Measurements from ENCODE around the gene FAXDC2. TPM values are rescaled to one million over a fixed set of nuclear protein-coding genes. Genes with fewer than 3 reads are reported as not detected.

The FAXDC2 gene
- total and polyA plus RNA-seq, 9 of the 15 experiments (the other 6 are each of a cell fraction or from before 2014, with no cell fraction given): 2.4 to 30.0 (median 9.9) TPM

GRCh38 chr5:154840435-154841272 is 9.7 kb downstream of the FAXDC2 start:
- Histone ChIP-seq H3K9me3 (replicated peaks; ENCODE audit: control insufficient read depth, insufficient read depth, low read depth, low read length) (no peaks in the 10 kb centered on the region), H3K27ac (ENCODE audit: extremely low read depth, low read depth, low read length) (peak overlapping the region; percentile 78), H3K4me2 (ENCODE audit: insufficient read depth, low read length) (peak overlapping the region; percentile 74), H3K36me3 (ENCODE audit: control insufficient read depth, insufficient read depth, low read length) (no peaks in the 10 kb centered on the region), H3K79me2 (ENCODE audit: control insufficient read depth, insufficient read depth, low read length) (no peaks in the 10 kb centered on the region), H3K9ac (ENCODE audit: insufficient read depth in 1 of 2, low read depth in 2 of 2, low read length in 2 of 2) (peak overlapping the region; percentile 46 to 80; a peak in 3 of 4 replicates), H2AFZ (ENCODE audit: low read depth, low read length) (peak overlapping the region; percentile 82), H3K27me3 (ENCODE audit: control insufficient read depth in 2 of 2, insufficient read depth in 2 of 2, low read length in 2 of 2) (no peaks in the 10 kb centered on the region), H3K4me1 (replicated peaks in 1 of 2; ENCODE audit: control insufficient read depth in 2 of 2, insufficient read depth in 2 of 2, low read length in 2 of 2) (peaks cover 33 to 50% of the 10 kb centered on the region in 2 experiments), H4K20me1 (replicated peaks; ENCODE audit: control insufficient read depth, insufficient read depth, low read length) (no peaks in the 10 kb centered on the region), H3K9me1 (ENCODE audit: control insufficient read depth, insufficient read depth, low read length) (no peaks in the 10 kb centered on the region), H3K4me3 (no peak overlapping the region)
- ChIA-PET CTCF (ENCODE audit: low intra/inter-chr PET ratio) (no interaction called here), POLR2A (interaction anchor here (0.6 to 2.0 kb wide), 11 partner anchors 8 to 411 kb away, joined by 3 to 20 read pairs (median 3); partner anchors contain the start of gene CNOT8)
- DNase-seq (ENCODE audit: extremely low read depth in 1 of 4, low spot score in 3 of 4) (peak; percentile 77 to 89 (median 84)), FAIRE-seq (peak; percentile 93), ATAC-seq (peak; percentile 88)
- 1% methylated on average over 6 of the region's 6 CpGs for WGBS (ENCODE audit: insufficient coverage, low coverage, missing lambda C conversion rate)
- intact Hi-C loops (cut with micrococcal nuclease) (no loop called here), in situ Hi-C loops (cut with MboI) (no loop called here)
- BruUV-seq (replicated peaks): no TSS peak
- peak; percentile 33; the same call in 1 of the 2 replicates for TF ChIP-seq SIN3B (IDR thresholded peaks at IDR 0.05; ENCODE audit: low read depth)
- TF ChIP-seq ARNT (IDR thresholded peaks at IDR 0.05): peak in 1 of 2 experiments; percentile 65; a peak in 1 of 4 replicates
- 0 out of 4 replicates have a peak, but pooled peaks of 1 of the 2 experiments have one; percentile 15 for TF ChIP-seq FOXK2 (conservative IDR thresholded peaks at IDR 0.05 in 1 of 2, IDR thresholded peaks at IDR 0.05 in 1 of 2; ENCODE audit: low read depth in 2 of 2)
- no peak for TF ChIP-seq KHSRP (IDR thresholded peaks at IDR 0.05)
- TF ChIP-seq CREM (IDR thresholded peaks at IDR 0.05; ENCODE audit: low read depth): peak; percentile 77
- TF ChIP-seq SREBF2 (CRISPR knock-in tag; IDR thresholded peaks at IDR 0.05): no peak
- TF ChIP-seq MTA1 (IDR thresholded peaks at IDR 0.05; ENCODE audit: borderline replicate concordance): peak; percentile 64; the same call in 1 of the 2 replicates
- TF ChIP-seq KDM4B (IDR thresholded peaks at IDR 0.05; ENCODE audit: borderline replicate concordance in 2 of 2, low read depth in 1 of 2): no peak
- TF ChIP-seq ESRRA (IDR thresholded peaks at IDR 0.05; ENCODE audit: borderline replicate concordance, low read depth): 0 out of 2 replicates have a peak, but pooled peaks have one; percentile 49
- TF ChIP-seq GATA2 (CRISPR knock-in tag; IDR thresholded peaks at IDR 0.05): peak; percentile 91
- peak; percentile 65 for TF ChIP-seq MYNN (IDR thresholded peaks at IDR 0.05)
- TF ChIP-seq MYNN (CRISPR knock-in tag; IDR thresholded peaks at IDR 0.05): no peak
- TF ChIP-seq FOXP4 (CRISPR knock-in tag; IDR thresholded peaks at IDR 0.05; ENCODE audit: borderline replicate concordance): 0 out of 2 replicates have a peak, but pooled peaks have one; percentile 40
- TF ChIP-seq BCOR (IDR thresholded peaks at IDR 0.05): peak; percentile 48; the same call in 1 of the 2 replicates
- 0 out of 2 replicates have a peak, but pooled peaks have one; percentile 43 for TF ChIP-seq TFAP4 (CRISPR knock-in tag; IDR thresholded peaks at IDR 0.05; ENCODE audit: borderline replicate concordance)
- peak; percentile 82 for TF ChIP-seq HMBOX1 (IDR thresholded peaks at IDR 0.05)

Measured in K562 (cell line).